ENCODE measurements around the gene B3GALNT2. TPM values are rescaled to one million over a fixed set of nuclear protein-coding genes. Genes with fewer than 3 reads are reported as not detected.

Gene B3GALNT2
- total and polyA plus RNA-seq, 8 donors, result 2.4 to 126 (median 14.7) TPM

GRCh38 chr1:235450433-235450832, 53.8 kb downstream of the B3GALNT2 start:
- H3K36me3 ChIP-seq, result peaks cover 36 to 100% (median 99%) of the 10 kb centered on the region in 4 donors
- no peaks in the 10 kb centered on the region for H3K4me1 ChIP-seq
- H3K4me3 ChIP-seq, result no peak overlapping the region
- H3K9me3 ChIP-seq, result no peaks in the 10 kb centered on the region
- WGBS, 5 donors, result 76 to 85% (median 81%) methylated on average over 5 of the region's 5 CpGs
- DNase-seq, result no peak
- intact Hi-C loops (cut with DNase I; ENCODE audit: low total_unique reads), result no loop called here
- no peaks in the 10 kb centered on the region for H3K27me3 ChIP-seq
- no peak overlapping the region for H3K27ac ChIP-seq
- TF ChIP-seq POLR2AphosphoS5 (IDR thresholded peaks at IDR 0.05), result no peak
- TF ChIP-seq POLR2A (IDR thresholded peaks at IDR 0.05), result no peak
- TF ChIP-seq CTCF (IDR thresholded peaks at IDR 0.05), result no peak
- TF ChIP-seq EP300 (IDR thresholded peaks at IDR 0.05), result no peak

GRCh38 chr1:235448616-235449015, 55.6 kb downstream of the B3GALNT2 start:
- DNase-seq, result no peak
- no peaks in the 10 kb centered on the region for H3K9me3 ChIP-seq
- 87 to 95% (median 91%) methylated on average over 7 of the region's 7 CpGs for WGBS, 5 donors
- no peak overlapping the region for H3K27ac ChIP-seq
- peaks cover 41 to 100% (median 99%) of the 10 kb centered on the region in 4 donors for H3K36me3 ChIP-seq
- H3K27me3 ChIP-seq, result no peaks in the 10 kb centered on the region
- no peak for TF ChIP-seq CTCF (IDR thresholded peaks at IDR 0.05)
- no peak for TF ChIP-seq POLR2AphosphoS5 (IDR thresholded peaks at IDR 0.05)
- TF ChIP-seq EP300 (IDR thresholded peaks at IDR 0.05), result no peak
- TF ChIP-seq POLR2A (IDR thresholded peaks at IDR 0.05), result no peak
- no peak overlapping the region for H3K4me3 ChIP-seq
- no peaks in the 10 kb centered on the region for H3K4me1 ChIP-seq
- intact Hi-C loops (cut with DNase I; ENCODE audit: low total_unique reads), result no loop called here

GRCh38 chr1:235442788-235443429, 61.3 kb downstream of the B3GALNT2 start:
- Histone ChIP-seq H3K4me3 (no peak overlapping the region), H3K4me1 (no peaks in the 10 kb centered on the region), H3K27me3 (no peaks in the 10 kb centered on the region), H3K27ac (peak overlapping the region in 1 of 5 donors; percentile 10), H3K9me3 (no peaks in the 10 kb centered on the region), H3K36me3 (peaks cover 57 to 100% (median 98%) of the 10 kb centered on the region in 4 donors)
- 86 to 93% (median 90%) methylated on average over 9 of the region's 9 CpGs for WGBS, 5 donors
- TF ChIP-seq POLR2AphosphoS5 (IDR thresholded peaks at IDR 0.05) (no peak), EP300 (IDR thresholded peaks at IDR 0.05) (no peak), POLR2A (IDR thresholded peaks at IDR 0.05) (no peak), CTCF (IDR thresholded peaks at IDR 0.05) (no peak)
- intact Hi-C loops (cut with DNase I; ENCODE audit: low total_unique reads), result no loop called here
- no peak for DNase-seq

GRCh38 chr1:235441159-235441685, 63.0 kb downstream of the B3GALNT2 start:
- TF ChIP-seq CTCF (IDR thresholded peaks at IDR 0.05), result no peak
- TF ChIP-seq POLR2A (IDR thresholded peaks at IDR 0.05), result no peak
- Histone ChIP-seq H3K27ac (no peak overlapping the region), H3K9me3 (no peaks in the 10 kb centered on the region), H3K27me3 (no peaks in the 10 kb centered on the region), H3K36me3 (peaks cover 66 to 100% (median 98%) of the 10 kb centered on the region in 4 donors), H3K4me1 (no peaks in the 10 kb centered on the region), H3K4me3 (no peak overlapping the region)
- DNase-seq, result no peak
- intact Hi-C loops (cut with DNase I; ENCODE audit: low total_unique reads), result no loop called here
- 78 to 92% (median 88%) methylated on average over 6 of the region's 6 CpGs for WGBS, 5 donors
